ENCODE measurements around the gene SLC25A21.
"Not testable (repeated sequence)": the region's sequence is repeated elsewhere in the genome, so short reads cannot be mapped to it uniquely, and the experiment has no call there.

Gene SLC25A21

GRCh38 chr14:36738269-36738668 is 434.1 kb downstream of the SLC25A21 start:
- in situ Hi-C loops (cut with MboI; ENCODE audit: low sequenced_read_pairs), result no loop called here

GRCh38 chr14:36726128-36726527 is 446.3 kb downstream of the SLC25A21 start:
- in situ Hi-C loops (cut with MboI; ENCODE audit: low sequenced_read_pairs), result no loop called here

- in situ Hi-C loops (cut with MboI; ENCODE audit: low sequenced_read_pairs), result no loop called here
Measured at GRCh38 chr14:36724162-36724561, 448.2 kb downstream of the SLC25A21 start.

- in situ Hi-C loops (cut with MboI; ENCODE audit: low sequenced_read_pairs), result no loop called here
Measured at GRCh38 chr14:36723530-36723929, 448.9 kb downstream of the SLC25A21 start.

GRCh38 chr14:36721877-36722276 is 450.5 kb downstream of the SLC25A21 start:
- in situ Hi-C loops (cut with MboI; ENCODE audit: low sequenced_read_pairs), result no loop called here

GRCh38 chr14:36720657-36721056 is 451.7 kb downstream of the SLC25A21 start:
- in situ Hi-C loops (cut with MboI; ENCODE audit: low sequenced_read_pairs), result no loop called here

DNA sequence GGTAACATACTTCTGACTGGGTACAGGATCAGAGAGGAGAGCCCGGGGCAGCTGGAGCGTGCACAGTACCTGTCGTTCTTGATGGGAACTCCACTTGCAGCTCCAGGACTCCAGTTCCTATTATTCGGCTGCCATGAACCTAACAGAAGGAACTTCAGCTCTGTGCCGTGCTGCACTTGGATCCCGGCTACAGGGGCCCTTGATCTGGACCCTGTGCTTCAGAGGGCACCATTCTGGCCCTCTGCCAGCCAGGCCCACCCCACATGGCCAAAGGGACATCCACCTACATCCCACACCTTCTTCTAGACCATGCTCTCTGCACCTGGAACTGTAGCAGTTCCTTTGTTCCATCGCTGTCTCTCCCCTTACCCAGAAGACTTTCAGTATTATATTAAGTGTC is 452.6 kb downstream of the SLC25A21 start:
- in situ Hi-C loops (cut with MboI; ENCODE audit: low sequenced_read_pairs), result no loop called here

DNA sequence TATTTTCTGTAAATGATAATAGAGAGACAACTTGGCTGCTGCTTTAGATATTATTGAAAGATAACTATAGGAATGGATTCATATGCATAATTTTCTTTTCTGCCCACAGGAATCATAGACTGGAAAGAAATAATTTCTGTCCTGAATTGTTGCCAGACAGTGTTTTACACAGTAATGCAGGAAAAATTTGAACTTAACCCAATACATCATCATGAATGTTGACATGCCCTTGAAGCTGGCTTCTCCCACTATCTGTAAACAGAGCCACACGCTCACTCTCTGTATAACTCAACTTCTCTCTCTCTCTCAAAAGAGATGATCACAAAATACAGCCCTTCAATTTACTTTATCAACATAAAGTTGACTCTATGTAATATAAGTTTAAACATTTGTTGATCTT is 454.2 kb downstream of the SLC25A21 start:
- in situ Hi-C loops (cut with MboI; ENCODE audit: low sequenced_read_pairs), result no loop called here

DNA sequence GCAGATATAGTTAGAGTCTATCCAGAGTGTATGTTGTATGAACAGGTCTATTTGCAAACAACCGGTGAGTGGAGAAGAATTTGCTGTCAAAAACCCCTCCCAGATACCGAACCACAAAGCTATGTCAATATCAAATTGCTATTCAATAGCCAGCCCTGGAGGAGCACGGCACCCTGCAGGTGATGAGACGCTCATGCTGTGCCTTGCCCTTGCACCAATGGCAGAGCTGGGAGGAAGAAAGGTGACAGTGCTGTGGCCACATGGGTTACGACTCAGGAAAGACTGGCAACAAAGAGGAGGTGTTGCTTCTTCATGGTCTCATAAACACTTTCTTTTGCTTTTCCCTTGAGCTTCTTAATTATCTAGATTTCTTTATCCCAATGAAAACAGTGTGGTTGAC is 455.0 kb downstream of the SLC25A21 start:
- in situ Hi-C loops (cut with MboI; ENCODE audit: low sequenced_read_pairs), result no loop called here

DNA sequence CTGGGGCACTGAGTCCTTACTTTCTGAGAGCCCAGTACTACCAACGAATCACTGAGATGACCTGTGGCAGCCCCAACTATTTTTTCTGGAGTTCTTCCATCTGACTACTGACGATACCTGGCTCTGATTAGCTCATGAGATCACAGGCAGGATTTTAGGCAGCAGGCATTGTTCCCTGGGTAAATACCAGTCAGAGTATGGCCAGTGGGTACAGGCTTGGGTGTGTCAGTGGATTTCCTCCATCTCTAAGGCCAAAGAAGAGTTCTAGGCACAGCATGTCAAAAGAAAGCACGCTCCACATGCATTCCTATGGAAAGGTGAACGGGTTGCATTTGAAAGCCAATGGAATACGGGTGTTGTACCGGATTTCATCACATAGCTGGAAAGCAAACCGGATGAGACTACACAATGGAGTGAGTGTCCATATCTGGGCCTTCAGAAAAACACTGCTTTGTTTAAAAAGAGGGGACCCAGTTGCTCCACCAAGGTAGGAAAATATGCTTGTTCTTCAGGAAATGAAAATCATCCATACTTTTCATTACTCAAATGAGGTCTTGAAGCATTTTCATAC is 455.7 kb downstream of the SLC25A21 start:
- in situ Hi-C loops (cut with MboI; ENCODE audit: low sequenced_read_pairs), result no loop called here

- in situ Hi-C loops (cut with MboI; ENCODE audit: low sequenced_read_pairs), result no loop called here
Measured at GRCh38 chr14:36713960-36714703, 458.3 kb downstream of the SLC25A21 start.

GRCh38 chr14:36707570-36707969 is 464.8 kb downstream of the SLC25A21 start:
- in situ Hi-C loops (cut with MboI; ENCODE audit: low sequenced_read_pairs), result no loop called here

DNA sequence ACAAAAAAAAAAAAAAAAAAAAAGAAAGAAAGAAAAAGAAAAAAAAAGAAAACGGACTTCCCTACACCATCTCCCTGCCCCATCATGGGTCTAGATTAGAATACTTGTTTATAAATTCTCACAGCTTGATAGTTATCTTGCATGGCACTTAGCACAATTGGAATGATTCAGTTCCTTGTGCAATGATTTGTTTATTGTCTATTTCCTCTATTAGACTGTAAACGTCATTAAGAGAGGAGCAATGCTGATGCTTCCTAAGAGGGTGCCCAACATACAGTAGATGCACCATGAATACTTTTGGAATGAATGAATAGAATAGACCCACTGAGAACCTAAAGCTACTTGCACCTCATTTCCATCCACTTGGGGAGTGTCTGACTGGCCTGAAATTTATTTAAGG is 469.9 kb downstream of the SLC25A21 start:
- in situ Hi-C loops (cut with MboI; ENCODE audit: low sequenced_read_pairs), result no loop called here

DNA sequence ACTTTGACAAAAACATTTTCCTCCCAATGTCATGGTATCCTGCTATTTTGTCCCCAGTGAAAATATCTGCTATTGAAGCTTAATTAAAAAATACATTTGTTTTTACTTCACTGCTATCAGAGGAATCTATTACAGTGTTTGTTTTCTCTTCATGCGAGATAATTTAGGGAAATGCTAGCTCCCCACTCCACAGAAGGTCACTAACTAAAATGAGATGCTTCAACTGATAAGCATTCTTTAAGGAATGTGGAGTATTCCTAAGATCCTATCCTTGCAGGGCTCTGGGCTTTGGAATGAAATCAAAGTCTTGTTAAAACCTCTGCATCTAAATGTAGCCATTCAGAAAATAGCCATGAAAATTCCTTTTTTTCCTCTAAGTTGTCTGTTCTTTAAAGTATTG is 471.3 kb downstream of the SLC25A21 start:
- in situ Hi-C loops (cut with MboI; ENCODE audit: low sequenced_read_pairs), result no loop called here

- in situ Hi-C loops (cut with MboI; ENCODE audit: low sequenced_read_pairs), result no loop called here
Measured at GRCh38 chr14:36700651-36701050, 471.8 kb downstream of the SLC25A21 start.

DNA sequence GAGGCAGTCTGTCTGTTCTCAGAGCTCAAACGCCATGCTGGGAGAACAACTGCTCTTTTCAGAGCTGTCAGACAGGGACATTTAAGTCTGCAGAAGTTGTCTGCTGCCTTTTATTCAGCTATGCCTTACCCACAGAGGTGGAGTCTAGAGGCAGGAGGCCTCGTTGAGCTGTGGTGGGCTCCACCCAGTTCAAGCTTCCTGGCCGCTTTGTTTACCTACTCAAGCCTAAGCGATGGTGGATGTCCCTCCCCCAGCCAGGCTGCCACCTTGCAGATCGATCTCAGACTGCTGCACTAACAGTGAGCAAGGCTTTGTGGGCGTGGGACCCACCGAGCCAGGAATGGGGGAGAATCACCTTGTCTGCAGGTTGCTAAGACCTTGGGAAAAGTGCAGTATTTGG is 473.0 kb downstream of the SLC25A21 start:
- in situ Hi-C loops (cut with MboI; ENCODE audit: low sequenced_read_pairs), result not testable (repeated sequence)

DNA sequence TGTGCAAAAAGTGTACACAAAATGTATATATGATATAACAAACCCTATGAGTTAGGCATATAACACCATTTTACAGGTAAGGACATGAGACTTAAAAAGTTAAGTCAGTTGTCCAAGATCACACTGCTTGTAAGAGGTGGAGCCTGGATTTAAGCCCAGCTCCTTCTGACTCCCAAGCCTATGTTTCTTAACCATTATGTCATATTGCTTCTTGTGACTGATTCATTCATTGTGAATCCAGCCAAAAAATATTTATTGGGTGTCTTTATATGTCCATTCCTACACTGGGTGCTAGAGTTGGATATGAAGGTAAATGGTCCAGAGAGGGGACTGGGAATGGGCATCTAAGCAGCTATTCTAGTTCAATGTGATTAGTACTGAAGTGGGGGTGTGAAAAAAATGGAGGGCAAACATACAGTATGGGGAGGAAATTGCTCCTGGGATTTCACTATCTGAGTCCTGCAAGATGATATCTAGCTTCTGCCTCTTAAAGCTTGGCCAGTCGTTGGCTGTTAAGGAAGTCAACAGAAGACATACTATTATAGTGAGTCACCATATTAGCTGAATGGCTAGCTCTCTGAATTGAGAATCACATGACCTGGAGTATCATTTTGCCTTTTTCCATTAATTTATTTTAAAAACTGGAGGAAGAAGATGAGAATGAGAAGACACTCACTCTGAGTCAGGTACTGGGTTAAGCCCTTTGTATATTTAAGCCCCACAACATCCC is 481.9 kb downstream of the SLC25A21 start:
- in situ Hi-C loops (cut with MboI; ENCODE audit: low sequenced_read_pairs), result no loop called here

GRCh38 chr14:36684946-36685345 is 487.5 kb downstream of the SLC25A21 start:
- in situ Hi-C loops (cut with MboI; ENCODE audit: low sequenced_read_pairs), result no loop called here

- in situ Hi-C loops (cut with MboI; ENCODE audit: low sequenced_read_pairs), result no loop called here
Measured at GRCh38 chr14:36683083-36683724, 489.2 kb downstream of the SLC25A21 start.

DNA sequence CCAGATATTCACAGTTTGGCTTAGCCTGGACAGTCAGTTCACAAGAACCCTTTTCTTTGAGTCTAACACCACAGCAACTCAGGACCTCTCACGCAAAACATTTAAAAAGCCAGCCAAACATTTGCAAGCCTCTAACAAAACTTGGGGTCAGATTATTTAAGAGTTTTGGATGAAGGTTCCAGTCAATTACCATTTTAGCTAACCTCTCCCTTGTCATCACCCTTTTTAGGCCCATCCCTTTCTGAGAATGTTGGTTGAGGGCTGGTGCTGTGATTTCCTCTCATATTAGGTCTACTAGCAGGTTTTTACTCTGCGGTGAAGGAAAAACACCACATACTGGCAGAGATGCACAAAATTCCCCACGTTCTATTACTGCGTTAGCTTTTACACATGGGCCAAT is 490.1 kb downstream of the SLC25A21 start:
- in situ Hi-C loops (cut with MboI; ENCODE audit: low sequenced_read_pairs), result no loop called here

GRCh38 chr14:36676236-36676635 is 496.2 kb downstream of the SLC25A21 start:
- in situ Hi-C loops (cut with MboI; ENCODE audit: low sequenced_read_pairs), result no loop called here

- in situ Hi-C loops (cut with MboI; ENCODE audit: low sequenced_read_pairs), result no loop called here
Measured at GRCh38 chr14:36675581-36675980, 496.8 kb downstream of the SLC25A21 start.
